Stimulated activated CD8-positive, alpha-beta memory T cell treated with anti-CD3 and anti-CD28 coated beads, Interleukin-2, amount 100 ng/mL, for 1 hour (primary cell): ENCODE measurements around the gene P3H1.
"Not testable (repeated sequence)": the region's sequence is repeated elsewhere in the genome, so short reads cannot be mapped to it uniquely, and the experiment has no call there.

Experiments used
- DNase-seq, 2 donors: peaks; one replicate each; pipeline ENCODE4 v3.0.0-alpha.2; 2020; ENCODE audit warnings: low read depth in 2 of 2

The P3H1 gene

GRCh38 chr1:42730988-42731387 lies 35.8 kb downstream of the P3H1 start:
- no peak for DNase-seq

GRCh38 chr1:42730002-42730401 lies 36.8 kb downstream of the P3H1 start:
- no peak for DNase-seq

- DNase-seq = not testable (repeated sequence)
Measured at GRCh38 chr1:42725820-42726219, 41.0 kb downstream of the P3H1 start.

DNA sequence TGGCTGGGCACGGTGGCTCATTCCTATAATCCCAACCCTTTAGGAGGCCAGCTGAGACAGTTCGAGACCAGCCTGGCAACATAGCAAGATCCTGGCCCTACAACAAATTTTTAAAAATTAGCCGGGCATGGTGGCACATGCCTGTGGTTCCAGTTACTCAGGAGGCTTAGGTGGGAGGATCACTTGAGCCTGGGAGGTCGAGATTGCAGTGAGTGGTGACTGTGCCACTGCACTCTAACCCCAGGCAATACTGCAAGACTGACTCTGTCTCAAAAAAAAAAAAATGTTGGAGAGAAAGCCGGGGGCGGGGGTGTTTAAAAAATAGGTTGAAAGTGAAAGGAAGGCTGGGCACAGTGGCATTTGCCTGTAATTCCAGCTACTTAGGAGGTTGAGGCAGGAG lies 43.3 kb downstream of the P3H1 start:
- no peak for DNase-seq

DNA sequence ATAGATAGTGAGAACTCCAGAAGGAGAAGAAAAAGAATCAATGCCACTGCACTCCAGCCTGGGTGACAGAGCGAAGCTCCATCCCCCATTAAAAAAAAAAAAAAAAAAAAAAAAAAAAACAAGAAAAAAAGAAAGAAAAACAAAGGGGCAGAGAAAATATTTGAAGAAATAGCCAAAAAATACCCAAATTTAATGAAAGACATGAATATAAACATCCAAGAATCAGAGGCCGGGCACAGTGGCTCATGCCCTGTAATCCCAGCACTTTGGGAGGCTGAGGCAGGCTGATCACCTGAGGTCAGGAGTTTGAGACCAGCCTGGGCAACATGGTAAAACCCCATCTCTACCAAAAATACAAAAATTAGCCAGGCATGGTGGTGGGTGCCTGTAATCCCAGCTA lies 44.4 kb downstream of the P3H1 start:
- DNase-seq = not testable (repeated sequence)

GRCh38 chr1:42721926-42722325 lies 44.9 kb downstream of the P3H1 start:
- no peak for DNase-seq

GRCh38 chr1:42720868-42721267 lies 46.0 kb downstream of the P3H1 start:
- DNase-seq = no peak

GRCh38 chr1:42714441-42714840 lies 52.4 kb downstream of the P3H1 start:
- not testable (repeated sequence) for DNase-seq

GRCh38 chr1:42713293-42713692 lies 53.5 kb downstream of the P3H1 start:
- no peak for DNase-seq

DNA sequence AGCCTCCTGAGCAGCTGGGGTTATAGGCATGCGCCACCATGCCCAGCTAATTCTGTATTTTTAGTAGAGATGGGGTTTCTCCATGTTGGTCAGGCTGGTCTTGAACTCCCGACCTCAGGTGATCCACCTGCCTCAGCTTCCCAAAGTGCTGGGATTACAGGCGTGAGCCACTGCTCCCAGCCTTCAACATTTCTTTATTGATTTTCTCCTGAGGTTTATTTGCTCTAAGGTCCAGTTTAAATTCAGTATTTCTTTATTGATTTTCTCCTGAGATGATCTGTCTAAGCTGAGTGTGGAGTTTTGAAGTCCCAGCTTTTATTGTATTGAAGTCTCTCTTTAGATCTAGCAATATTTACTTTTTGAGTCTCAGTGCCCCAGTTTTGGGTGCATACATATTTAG lies 54.0 kb downstream of the P3H1 start:
- DNase-seq = not testable (repeated sequence)

- DNase-seq = no peak
Measured at GRCh38 chr1:42703888-42704464, 62.9 kb downstream of the P3H1 start.

GRCh38 chr1:42700006-42700405 lies 66.8 kb downstream of the P3H1 start:
- no peak for DNase-seq

- no peak for DNase-seq
Measured at GRCh38 chr1:42698081-42698813, 68.6 kb downstream of the P3H1 start.
